Duodenal mucosa (tissue), 2 donors: ENCODE results near the gene PPP3R2.
"Not testable (repeated sequence)": the region's sequence is repeated elsewhere in the genome, so short reads cannot be mapped to it uniquely, and the experiment has no call there.

Experiments used
- H3K27ac ChIP-seq: one replicate; pipeline ENCODE4 v1.7.0; 2013; ENCODE audit warnings: low read depth, low read length
- H3K27me3 ChIP-seq, 2 donors: one replicate each; pipeline ENCODE4 v1.7.0; 2013; ENCODE audit warnings: low read length in 2 of 2, control low read depth in 1 of 2; ENCODE audit not compliant: insufficient read depth in 2 of 2, control insufficient read depth in 1 of 2
- H3K36me3 ChIP-seq, 2 donors: one replicate each; pipeline ENCODE4 v1.7.0; 2013; ENCODE audit warnings: low read length in 2 of 2, control low read depth in 1 of 2; ENCODE audit not compliant: insufficient read depth in 2 of 2, control insufficient read depth in 1 of 2
- H3K4me1 ChIP-seq, 2 donors: one replicate each; pipeline ENCODE4 v1.7.0; 2013; ENCODE audit warnings: low read length in 2 of 2, control low read depth in 1 of 2; ENCODE audit not compliant: insufficient read depth in 2 of 2, control insufficient read depth in 1 of 2
- H3K4me3 ChIP-seq, 2 donors: one replicate each; pipeline ENCODE4 v1.7.0; 2013; ENCODE audit warnings: low read length in 2 of 2, low read depth in 1 of 2
- H3K9ac ChIP-seq, 2 donors: one replicate each; pipeline ENCODE4 v1.7.0; 2013; ENCODE audit warnings: low read length in 2 of 2, low read depth in 1 of 2
- H3K9me3 ChIP-seq, 2 donors: one replicate each; pipeline ENCODE4 v1.7.0; 2013; ENCODE audit warnings: low read length in 2 of 2, control low read depth in 1 of 2; ENCODE audit not compliant: control insufficient read depth in 1 of 2

Gene PPP3R2

GRCh38 chr9:101590901-101591300, 3.9 kb downstream of the PPP3R2 start:
- Histone ChIP-seq H3K9me3 (no peaks in the 10 kb centered on the region), H3K4me1 (no peaks in the 10 kb centered on the region), H3K9ac (no peak overlapping the region), H3K4me3 (no peak overlapping the region), H3K27ac (no peak overlapping the region), H3K36me3 (no peaks in the 10 kb centered on the region), H3K27me3 (no peaks in the 10 kb centered on the region)

- not testable (repeated sequence) for H3K27me3 ChIP-seq, H3K27ac ChIP-seq, H3K4me1 ChIP-seq, H3K9me3 ChIP-seq, H3K4me3 ChIP-seq, H3K36me3 ChIP-seq, H3K9ac ChIP-seq
Observed at GRCh38 chr9:101590074-101590473, 4.7 kb downstream of the PPP3R2 start.

- no peak overlapping the region for H3K4me3 ChIP-seq
- H3K9ac ChIP-seq: no peak overlapping the region
- no peaks in the 10 kb centered on the region for H3K27me3 ChIP-seq
- H3K4me1 ChIP-seq: no peaks in the 10 kb centered on the region
- H3K27ac ChIP-seq: no peak overlapping the region
- H3K36me3 ChIP-seq: no peaks in the 10 kb centered on the region
- no peaks in the 10 kb centered on the region for H3K9me3 ChIP-seq
Observed at GRCh38 chr9:101587332-101588043, 7.3 kb downstream of the PPP3R2 start.

GRCh38 chr9:101586651-101587050, 8.1 kb downstream of the PPP3R2 start:
- Histone ChIP-seq H3K9ac (no peak overlapping the region), H3K27ac (no peak overlapping the region), H3K4me3 (no peak overlapping the region), H3K9me3 (no peaks in the 10 kb centered on the region), H3K27me3 (no peaks in the 10 kb centered on the region), H3K36me3 (no peaks in the 10 kb centered on the region), H3K4me1 (no peaks in the 10 kb centered on the region)

GRCh38 chr9:101585740-101586139, 9.0 kb downstream of the PPP3R2 start:
- Histone ChIP-seq H3K4me3 (peak overlapping the region in 1 of 2 donors; percentile 16), H3K9ac (no peak overlapping the region), H3K9me3 (no peaks in the 10 kb centered on the region), H3K4me1 (no peaks in the 10 kb centered on the region), H3K36me3 (no peaks in the 10 kb centered on the region), H3K27ac (no peak overlapping the region), H3K27me3 (no peaks in the 10 kb centered on the region)

- Histone ChIP-seq H3K27ac (no peak overlapping the region), H3K4me3 (no peak overlapping the region), H3K36me3 (no peaks in the 10 kb centered on the region), H3K9ac (no peak overlapping the region), H3K4me1 (no peaks in the 10 kb centered on the region), H3K27me3 (no peaks in the 10 kb centered on the region), H3K9me3 (no peaks in the 10 kb centered on the region)
Observed at GRCh38 chr9:101582553-101582952, 12.2 kb downstream of the PPP3R2 start.

- no peaks in the 10 kb centered on the region for H3K27me3 ChIP-seq
- H3K27ac ChIP-seq: no peak overlapping the region
- H3K9me3 ChIP-seq: no peaks in the 10 kb centered on the region
- no peak overlapping the region for H3K4me3 ChIP-seq
- H3K36me3 ChIP-seq: no peaks in the 10 kb centered on the region
- H3K9ac ChIP-seq: no peak overlapping the region
- H3K4me1 ChIP-seq: no peaks in the 10 kb centered on the region
Observed at GRCh38 chr9:101579711-101580545, 14.8 kb downstream of the PPP3R2 start.

- no peaks in the 10 kb centered on the region for H3K36me3 ChIP-seq
- H3K4me1 ChIP-seq: no peaks in the 10 kb centered on the region
- no peak overlapping the region for H3K27ac ChIP-seq
- no peak overlapping the region for H3K4me3 ChIP-seq
- H3K9ac ChIP-seq: no peak overlapping the region
- H3K9me3 ChIP-seq: no peaks in the 10 kb centered on the region
- H3K27me3 ChIP-seq: no peaks in the 10 kb centered on the region
Observed at GRCh38 chr9:101578378-101578777, 16.4 kb downstream of the PPP3R2 start.

- Histone ChIP-seq H3K36me3 (no peaks in the 10 kb centered on the region), H3K9ac (no peak overlapping the region), H3K4me3 (no peak overlapping the region), H3K9me3 (no peaks in the 10 kb centered on the region), H3K4me1 (no peaks in the 10 kb centered on the region), H3K27ac (no peak overlapping the region), H3K27me3 (no peaks in the 10 kb centered on the region)
Observed at GRCh38 chr9:101574731-101575333, 19.9 kb downstream of the PPP3R2 start.

GRCh38 chr9:101572316-101572715, 22.5 kb downstream of the PPP3R2 start:
- Histone ChIP-seq H3K4me3 (no peak overlapping the region), H3K4me1 (no peaks in the 10 kb centered on the region), H3K27me3 (no peaks in the 10 kb centered on the region), H3K9me3 (no peaks in the 10 kb centered on the region), H3K36me3 (peaks cover 3 to 12% of the 10 kb centered on the region in 2 donors), H3K9ac (no peak overlapping the region), H3K27ac (no peak overlapping the region)
